ENCODE results near the gene FAM117B.
"Not testable (repeated sequence)": the region's sequence is repeated elsewhere in the genome, so short reads cannot be mapped to it uniquely, and the experiment has no call there.

The FAM117B gene

GRCh38 chr2:202639231-202639630 lies 4.5 kb downstream of the FAM117B start:
- no peak for DNase-seq

- DNase-seq = no peak
Measured at GRCh38 chr2:202642567-202642966, 7.8 kb downstream of the FAM117B start.

GRCh38 chr2:202643012-202643858 lies 8.5 kb downstream of the FAM117B start:
- DNase-seq = no peak

- no peak for DNase-seq
Measured at GRCh38 chr2:202652119-202652518, 17.4 kb downstream of the FAM117B start.

GRCh38 chr2:202653890-202654289 lies 19.1 kb downstream of the FAM117B start:
- DNase-seq = no peak

GRCh38 chr2:202657876-202658275 lies 23.1 kb downstream of the FAM117B start:
- DNase-seq = no peak

GRCh38 chr2:202660796-202661195 lies 26.0 kb downstream of the FAM117B start:
- DNase-seq = no peak

- DNase-seq = no peak
Measured at GRCh38 chr2:202669841-202670240, 35.1 kb downstream of the FAM117B start.

- no peak for DNase-seq
Measured at GRCh38 chr2:202671317-202672035, 36.7 kb downstream of the FAM117B start.

GRCh38 chr2:202675097-202675496 lies 40.3 kb downstream of the FAM117B start:
- not testable (repeated sequence) for DNase-seq

- no peak for DNase-seq
Measured at GRCh38 chr2:202679980-202680379, 45.2 kb downstream of the FAM117B start.

GRCh38 chr2:202680512-202680911 lies 45.7 kb downstream of the FAM117B start:
- DNase-seq = no peak

- DNase-seq = no peak
Measured at GRCh38 chr2:202681688-202682205, 47.0 kb downstream of the FAM117B start.

- DNase-seq = no peak
Measured at GRCh38 chr2:202682274-202682673, 47.5 kb downstream of the FAM117B start.

- no peak for DNase-seq
Measured at GRCh38 chr2:202687276-202687675, 52.5 kb downstream of the FAM117B start.

- no peak for DNase-seq
Measured at GRCh38 chr2:202689459-202689858, 54.7 kb downstream of the FAM117B start.

GRCh38 chr2:202689898-202690297 lies 55.1 kb downstream of the FAM117B start:
- DNase-seq = no peak

- DNase-seq = no peak
Measured at GRCh38 chr2:202690321-202690900, 55.6 kb downstream of the FAM117B start.

- DNase-seq = no peak
Measured at GRCh38 chr2:202693503-202693902, 58.7 kb downstream of the FAM117B start.

- no peak for DNase-seq
Measured at GRCh38 chr2:202695166-202695565, 60.4 kb downstream of the FAM117B start.

- no peak for DNase-seq
Measured at GRCh38 chr2:202700075-202700901, 65.5 kb downstream of the FAM117B start.

- no peak for DNase-seq
Measured at GRCh38 chr2:202703091-202703490, 68.3 kb downstream of the FAM117B start.

GRCh38 chr2:202704248-202704647 lies 69.5 kb downstream of the FAM117B start:
- DNase-seq = no peak

Measured in RPMI8226 (cell line).